ENCODE measurements around the gene FRMD3.

FRMD3 gene

GRCh38 chr9:83294816-83295215, 243.4 kb downstream of the FRMD3 start:
- Histone ChIP-seq H3K9me3 (no peaks in the 10 kb centered on the region), H3K4me1 (peaks cover 2% of the 10 kb centered on the region; the same call in 1 of the 2 replicates), H3K36me3 (peaks cover 48% of the 10 kb centered on the region), H3K27me3 (no peaks in the 10 kb centered on the region), H3K4me3 (ENCODE audit: low read depth, low read length) (no peak overlapping the region)
- TF ChIP-seq CTCF (IDR thresholded peaks at IDR 0.05; ENCODE audit: low read depth, low read length), result no peak
- DNase-seq, result no peak

GRCh38 chr9:83291196-83291595, 247.0 kb downstream of the FRMD3 start:
- no peak for DNase-seq
- peaks cover 12% of the 10 kb centered on the region for H3K4me1 ChIP-seq
- no peak overlapping the region for H3K4me3 ChIP-seq (ENCODE audit: low read depth, low read length)
- H3K9me3 ChIP-seq, result no peaks in the 10 kb centered on the region
- TF ChIP-seq CTCF (IDR thresholded peaks at IDR 0.05; ENCODE audit: low read depth, low read length), result no peak
- H3K27me3 ChIP-seq, result no peaks in the 10 kb centered on the region
- H3K36me3 ChIP-seq, result peaks cover 31% of the 10 kb centered on the region

GRCh38 chr9:83290692-83291091, 247.5 kb downstream of the FRMD3 start:
- Histone ChIP-seq H3K27me3 (no peaks in the 10 kb centered on the region), H3K9me3 (no peaks in the 10 kb centered on the region), H3K4me3 (ENCODE audit: low read depth, low read length) (no peak overlapping the region), H3K36me3 (peaks cover 26% of the 10 kb centered on the region), H3K4me1 (peaks cover 12% of the 10 kb centered on the region)
- TF ChIP-seq CTCF (IDR thresholded peaks at IDR 0.05; ENCODE audit: low read depth, low read length), result no peak
- DNase-seq, result no peak

GRCh38 chr9:83287021-83287420, 251.2 kb downstream of the FRMD3 start:
- Histone ChIP-seq H3K9me3 (no peaks in the 10 kb centered on the region), H3K4me3 (ENCODE audit: low read depth, low read length) (no peak overlapping the region), H3K4me1 (peaks cover 21% of the 10 kb centered on the region), H3K36me3 (peaks cover 16% of the 10 kb centered on the region), H3K27me3 (no peaks in the 10 kb centered on the region)
- no peak for DNase-seq
- TF ChIP-seq CTCF (IDR thresholded peaks at IDR 0.05; ENCODE audit: low read depth, low read length), result no peak

GRCh38 chr9:83285445-83286225, 252.6 kb downstream of the FRMD3 start:
- Histone ChIP-seq H3K9me3 (no peaks in the 10 kb centered on the region), H3K27me3 (no peaks in the 10 kb centered on the region), H3K36me3 (peaks cover 16% of the 10 kb centered on the region), H3K4me3 (ENCODE audit: low read depth, low read length) (no peak overlapping the region), H3K4me1 (peaks cover 30% of the 10 kb centered on the region)
- no peak for DNase-seq
- no peak for TF ChIP-seq CTCF (IDR thresholded peaks at IDR 0.05; ENCODE audit: low read depth, low read length)

- Histone ChIP-seq H3K27me3 (no peaks in the 10 kb centered on the region), H3K9me3 (no peaks in the 10 kb centered on the region), H3K36me3 (peaks cover 16% of the 10 kb centered on the region), H3K4me1 (peaks cover 31% of the 10 kb centered on the region), H3K4me3 (ENCODE audit: low read depth, low read length) (no peak overlapping the region)
- no peak for TF ChIP-seq CTCF (IDR thresholded peaks at IDR 0.05; ENCODE audit: low read depth, low read length)
- DNase-seq, result no peak
These were observed 253.5 kb downstream of the FRMD3 start for GRCh38 chr9:83284746-83285145.

All from BE2C (cell line).